ENCODE results near the gene FGF5.
"Not testable (repeated sequence)": the region's sequence is repeated elsewhere in the genome, so short reads cannot be mapped to it uniquely, and the experiment has no call there.

The FGF5 gene

DNA sequence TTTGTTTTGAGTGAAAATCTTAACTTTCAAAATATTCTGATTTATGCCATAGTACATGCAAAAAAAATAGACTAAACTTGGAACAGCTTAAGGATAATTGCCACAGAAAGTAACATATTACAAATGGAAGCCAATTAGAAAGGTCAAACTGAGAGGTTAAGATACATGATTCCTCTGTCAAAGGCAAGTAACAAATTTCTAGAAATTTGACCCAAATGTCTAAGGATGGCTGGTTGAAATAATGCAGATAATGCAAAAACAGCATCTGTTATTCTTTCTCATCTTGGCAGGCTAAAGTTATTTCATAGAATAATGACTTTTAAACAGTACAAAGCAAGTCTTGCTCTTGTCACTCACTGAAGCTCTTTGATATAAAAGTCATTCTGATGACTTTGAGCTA is 10.5 kb downstream of the FGF5 start:
- DNase-seq: no peak

DNA sequence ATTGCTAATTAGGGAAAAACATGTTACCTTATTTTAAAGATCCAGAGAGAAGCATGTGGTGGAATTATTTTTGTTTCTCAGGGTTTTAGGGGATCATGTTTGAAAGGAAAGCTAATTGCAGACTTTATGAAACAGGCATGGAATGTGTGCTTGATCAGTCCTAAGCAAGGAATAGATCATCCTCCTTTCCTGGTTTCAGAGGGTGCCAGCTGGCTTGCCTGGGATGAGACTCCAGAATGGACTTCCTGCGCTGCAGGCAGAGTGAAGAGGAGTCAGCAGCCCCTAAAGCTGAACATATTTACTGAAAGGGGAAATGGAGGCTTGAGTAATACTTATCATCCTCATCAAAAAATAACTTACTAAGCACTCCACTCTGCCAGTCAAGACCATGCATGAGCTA is 13.3 kb downstream of the FGF5 start:
- intact Hi-C loops (cut with DNase I): no loop called here
- no peak for DNase-seq

More for the DNA sequence above, 10.5 kb downstream of the FGF5 start:
- intact Hi-C loops (cut with DNase I): no loop called here

DNA sequence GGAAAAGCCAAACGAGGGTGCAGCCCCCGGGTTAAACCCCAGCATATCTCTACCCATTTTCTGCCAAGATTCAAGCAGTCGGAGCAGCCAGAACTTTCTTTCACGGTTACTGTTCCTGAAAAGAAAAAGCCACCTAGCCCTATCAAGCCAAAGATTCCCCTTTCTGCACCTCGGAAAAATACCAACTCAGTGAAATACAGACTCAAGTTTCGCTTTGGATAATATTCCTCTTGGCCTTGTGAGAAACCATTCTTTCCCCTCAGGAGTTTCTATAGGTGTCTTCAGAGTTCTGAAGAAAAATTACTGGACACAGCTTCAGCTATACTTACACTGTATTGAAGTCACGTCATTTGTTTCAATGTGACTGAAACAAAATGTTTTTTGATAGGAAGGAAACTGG is 20.0 kb downstream of the FGF5 start:
- DNase-seq: no peak
- intact Hi-C loops (cut with DNase I): no loop called here

- intact Hi-C loops (cut with DNase I); DNase-seq: not testable (repeated sequence)
Observed at GRCh38 chr4:80290665-80291064, 24.2 kb downstream of the FGF5 start.

- no peak for DNase-seq
- intact Hi-C loops (cut with DNase I): no loop called here
Observed at GRCh38 chr4:80294206-80294605, 27.7 kb downstream of the FGF5 start.

- no peak for DNase-seq
Observed at GRCh38 chr4:80295336-80295735, 28.9 kb downstream of the FGF5 start.

DNA sequence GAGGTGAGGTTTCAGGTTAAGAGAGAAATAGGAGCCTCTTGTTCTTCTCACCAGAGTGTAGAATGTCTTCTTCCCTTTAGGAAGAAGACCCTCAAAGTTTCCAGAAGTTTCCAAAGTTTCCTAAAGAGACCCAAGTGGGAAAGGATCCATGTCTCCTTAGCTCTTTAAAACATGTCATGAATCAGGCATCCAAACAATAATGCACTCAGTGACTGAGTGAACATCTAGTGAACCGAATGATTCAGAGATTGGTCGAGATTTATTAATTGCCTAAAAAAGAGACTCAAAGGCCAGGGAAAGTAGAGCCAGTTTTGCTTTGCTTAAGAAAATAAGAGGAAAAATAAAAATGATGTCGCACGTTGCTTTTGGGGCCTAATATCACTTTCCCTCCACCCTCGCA is 29.4 kb downstream of the FGF5 start:
- DNase-seq: no peak
- intact Hi-C loops (cut with DNase I): no loop called here

More at GRCh38 chr4:80295336-80295735, 28.9 kb downstream of the FGF5 start:
- intact Hi-C loops (cut with DNase I): no loop called here

DNA sequence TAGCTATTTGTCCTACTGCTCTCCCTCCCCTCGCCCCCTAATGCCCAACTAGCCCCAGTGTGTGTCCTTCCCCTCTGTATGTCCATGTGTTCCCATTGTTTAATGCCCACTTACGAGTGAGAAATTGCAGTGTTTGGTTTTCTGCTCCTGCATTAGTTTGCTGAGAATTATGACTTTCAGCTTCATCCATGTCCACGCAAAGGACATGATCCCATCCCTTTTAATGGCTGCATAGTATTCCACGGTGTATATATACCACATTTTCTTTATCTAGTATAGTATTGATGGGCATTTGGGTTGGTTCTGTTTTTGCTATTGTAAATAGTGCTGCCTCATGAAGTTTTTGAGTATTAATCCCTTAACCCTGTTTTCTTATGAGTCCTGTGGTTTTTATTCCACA is 35.4 kb downstream of the FGF5 start:
- intact Hi-C loops (cut with DNase I): no loop called here
- DNase-seq: no peak

DNA sequence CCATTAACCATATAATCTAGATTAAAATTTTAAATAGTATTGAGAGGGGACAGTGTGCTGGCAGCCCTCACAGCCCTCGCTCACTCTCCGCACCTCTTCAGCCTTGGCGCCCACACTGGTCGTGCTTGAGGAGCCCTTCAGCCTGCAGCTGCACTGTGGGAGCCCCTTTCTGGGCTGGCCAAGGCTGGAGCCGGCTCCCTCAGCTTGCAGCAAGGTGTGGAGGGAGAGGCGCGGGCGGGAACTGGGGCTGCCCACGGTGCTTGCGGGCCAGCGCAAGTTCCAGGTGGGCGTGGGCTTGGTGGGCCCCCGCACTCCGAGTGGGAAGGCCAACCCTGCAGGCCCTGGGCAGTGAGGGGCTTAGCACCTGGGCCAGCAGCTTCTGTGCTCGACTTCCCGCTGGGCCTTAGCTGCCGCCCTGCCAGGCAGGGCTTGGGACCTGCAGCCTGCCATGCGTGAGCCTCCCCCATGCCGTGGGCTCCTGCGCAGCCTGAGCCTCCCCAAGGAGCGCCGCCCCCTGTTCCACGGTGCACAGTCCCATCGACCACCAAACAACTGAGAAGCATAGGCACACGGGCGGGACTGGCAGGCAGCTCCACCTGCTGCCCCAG is 36.3 kb downstream of the FGF5 start:
- intact Hi-C loops (cut with DNase I): no loop called here
- DNase-seq: no peak

- intact Hi-C loops (cut with DNase I): no loop called here
- no peak for DNase-seq
Observed at GRCh38 chr4:80305466-80305865, 39.0 kb downstream of the FGF5 start.

- intact Hi-C loops (cut with DNase I): no loop called here
- no peak for DNase-seq
Observed at GRCh38 chr4:80306260-80306659, 39.8 kb downstream of the FGF5 start.

GRCh38 chr4:80307183-80307735 is 40.8 kb downstream of the FGF5 start:
- intact Hi-C loops (cut with DNase I): no loop called here
- no peak for DNase-seq

- DNase-seq: peak in 4 of 42 donors; percentile 2 to 16 (median 6)
- intact Hi-C loops (cut with DNase I): no loop called here
Observed at GRCh38 chr4:80307774-80308465, 41.5 kb downstream of the FGF5 start.

GRCh38 chr4:80308466-80308822 is 42.0 kb downstream of the FGF5 start:
- intact Hi-C loops (cut with DNase I): no loop called here
- DNase-seq: no peak

- intact Hi-C loops (cut with DNase I): no loop called here
- no peak for DNase-seq
Observed at GRCh38 chr4:80309294-80310004, 43.0 kb downstream of the FGF5 start.

- intact Hi-C loops (cut with DNase I): no loop called here
- no peak for DNase-seq
Observed at GRCh38 chr4:80311130-80311529, 44.7 kb downstream of the FGF5 start.

DNA sequence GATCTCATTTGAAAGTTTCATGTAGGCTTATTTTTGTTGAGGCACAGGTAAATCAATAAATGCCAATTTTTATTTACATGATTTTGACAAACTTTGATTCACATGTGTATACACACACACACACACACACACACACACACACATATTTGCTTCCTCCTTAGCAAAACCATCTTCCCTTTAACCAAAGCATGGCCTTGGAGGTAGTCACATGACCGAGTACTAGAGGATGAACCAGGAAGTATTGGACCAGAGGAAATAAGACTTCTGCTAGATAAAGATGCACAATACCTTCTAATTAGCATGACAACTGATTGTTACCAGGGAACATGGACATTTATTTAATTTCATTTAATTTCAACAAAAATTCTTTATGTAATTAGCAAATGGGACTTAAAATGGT is 45.7 kb downstream of the FGF5 start:
- intact Hi-C loops (cut with DNase I): no loop called here
- no peak for DNase-seq

GRCh38 chr4:80313627-80314026 is 47.2 kb downstream of the FGF5 start:
- intact Hi-C loops (cut with DNase I): no loop called here

DNA sequence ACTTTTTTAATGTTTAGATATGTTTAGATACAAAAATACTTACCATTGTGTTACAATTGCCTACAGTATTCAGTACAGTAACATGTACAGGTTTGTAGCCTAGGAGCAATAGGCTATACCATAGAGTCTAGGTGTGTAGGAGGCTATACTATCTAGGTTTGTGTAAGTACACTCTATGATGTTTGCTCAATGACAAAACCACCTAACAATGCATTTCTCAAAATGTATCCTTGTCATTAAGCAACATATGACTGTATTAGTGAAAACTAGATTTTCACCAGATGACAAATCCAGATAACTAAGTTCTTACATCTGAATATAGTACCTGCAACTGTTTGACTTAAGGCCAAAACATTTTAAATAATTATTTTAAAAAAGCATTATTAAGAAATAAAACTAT is 49.4 kb downstream of the FGF5 start:
- intact Hi-C loops (cut with DNase I); DNase-seq: not testable (repeated sequence)

More at GRCh38 chr4:80313627-80314026, 47.2 kb downstream of the FGF5 start:
- DNase-seq: no peak

DNA sequence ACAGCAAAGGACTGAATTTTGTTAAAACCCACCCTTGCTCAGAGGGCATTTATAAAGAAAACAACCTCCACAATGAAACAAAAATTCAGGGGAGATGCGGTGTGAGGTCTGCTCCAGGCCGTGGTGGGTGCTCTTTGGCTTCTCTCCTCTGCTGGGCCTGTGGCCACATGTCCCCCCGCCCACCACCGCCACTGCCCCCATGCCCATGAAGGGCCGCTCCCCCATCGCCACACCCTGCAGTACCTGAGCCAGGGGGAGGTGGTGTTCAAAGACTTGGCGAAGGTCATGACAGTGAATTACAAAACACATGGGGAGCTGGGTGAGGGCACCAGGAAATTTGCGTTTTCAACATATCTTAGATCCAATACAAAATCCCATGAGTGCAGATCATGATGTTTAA is 54.9 kb downstream of the FGF5 start:
- intact Hi-C loops (cut with DNase I): no loop called here
- no peak for DNase-seq

Measured in head of caudate nucleus (tissue), 42 donors.